HEK293 (cell line): ENCODE measurements around the gene DUSP14.

Experiments used
- EGR2 ChIP-seq: fragments of 450-650 bp; formaldehyde crosslinking; IDR thresholded peaks from 2 replicates; pipeline ENCODE4 v1.5.1; 2016; ENCODE audit warnings: low read depth, missing biosample characterization, missing genetic modification characterization
- GLIS2 ChIP-seq: fragments of 450-650 bp; formaldehyde crosslinking; IDR thresholded peaks from 2 replicates; pipeline ENCODE4 v1.5.1; 2016; ENCODE audit warnings: missing biosample characterization, missing genetic modification characterization
- KLF10 ChIP-seq: fragments of 450-650 bp; IDR thresholded peaks from 2 replicates; pipeline ENCODE4 v1.5.1; 2018; ENCODE audit warnings: missing biosample characterization, mild to moderate bottlenecking, missing genetic modification characterization
- ZBTB1 ChIP-seq: fragments of 450-650 bp; formaldehyde crosslinking; IDR thresholded peaks from 2 replicates; pipeline ENCODE4 v1.5.1; 2016; ENCODE audit warnings: missing biosample characterization, missing genetic modification characterization
- ZBTB17 ChIP-seq: fragments of 450-650 bp; formaldehyde crosslinking; IDR thresholded peaks from 2 replicates; pipeline ENCODE4 v1.5.1; 2016; ENCODE audit warnings: missing biosample characterization, missing genetic modification characterization
- ZBTB20 ChIP-seq: fragments of 450-650 bp; formaldehyde crosslinking; IDR thresholded peaks from 2 replicates; pipeline ENCODE4 v1.5.1; 2016; ENCODE audit warnings: missing biosample characterization, missing genetic modification characterization
- ZBTB48 ChIP-seq: fragments of 450-650 bp; formaldehyde crosslinking; IDR thresholded peaks from 2 replicates; pipeline ENCODE4 v1.5.1; 2016; ENCODE audit warnings: missing biosample characterization, missing genetic modification characterization
- ZBTB8A ChIP-seq: fragments of 450-650 bp; formaldehyde crosslinking; IDR thresholded peaks from 2 replicates; pipeline ENCODE4 v1.5.1; 2016; ENCODE audit warnings: missing biosample characterization, missing genetic modification characterization
- ZFHX2 ChIP-seq: fragments of 450-650 bp; formaldehyde crosslinking; conservative IDR thresholded peaks from 2 replicates; pipeline ENCODE4 v1.5.1; 2016; ENCODE audit warnings: missing biosample characterization, missing genetic modification characterization
- ZFP69B ChIP-seq: fragments of 450-650 bp; formaldehyde crosslinking; IDR thresholded peaks from 2 replicates; pipeline ENCODE4 v1.5.1; 2016; ENCODE audit warnings: missing biosample characterization, missing genetic modification characterization
- ZNF132 ChIP-seq: fragments of 450-650 bp; formaldehyde crosslinking; IDR thresholded peaks from 2 replicates; pipeline ENCODE4 v1.5.1; 2017; ENCODE audit warnings: missing biosample characterization, missing genetic modification characterization, borderline replicate concordance
- ZNF214 ChIP-seq: fragments of 450-650 bp; formaldehyde crosslinking; IDR thresholded peaks from 2 replicates; pipeline ENCODE4 v1.5.1; 2017; ENCODE audit warnings: missing biosample characterization, mild to moderate bottlenecking, missing genetic modification characterization, borderline replicate concordance
- ZNF292 ChIP-seq: fragments of 450-650 bp; formaldehyde crosslinking; IDR thresholded peaks from 2 replicates; pipeline ENCODE4 v1.5.1; 2016; ENCODE audit warnings: low read depth, missing biosample characterization, missing genetic modification characterization, borderline replicate concordance
- ZNF394 ChIP-seq: fragments of 450-650 bp; formaldehyde crosslinking; IDR thresholded peaks from 2 replicates; pipeline ENCODE4 v1.5.1; 2016; ENCODE audit warnings: missing biosample characterization, missing genetic modification characterization, mild to moderate bottlenecking, moderate library complexity, borderline replicate concordance
- ZNF423 ChIP-seq: fragments of 450-650 bp; formaldehyde crosslinking; IDR thresholded peaks from 2 replicates; pipeline ENCODE4 v1.5.1; 2016; ENCODE audit warnings: missing biosample characterization, missing genetic modification characterization
- ZNF501 ChIP-seq: fragments of 450-650 bp; formaldehyde crosslinking; IDR thresholded peaks from 2 replicates; pipeline ENCODE4 v1.5.1; 2016; ENCODE audit warnings: missing biosample characterization, missing genetic modification characterization
- ZNF510 ChIP-seq: fragments of 450-650 bp; formaldehyde crosslinking; IDR thresholded peaks from 2 replicates; pipeline ENCODE4 v1.5.1; 2018; ENCODE audit warnings: mild to moderate bottlenecking, missing genetic modification characterization, missing biosample characterization; ENCODE audit not compliant: insufficient replicate concordance
- ZNF544 ChIP-seq: fragments of 450-650 bp; formaldehyde crosslinking; IDR thresholded peaks from 2 replicates; pipeline ENCODE4 v1.5.0; 2017; ENCODE audit warnings: missing biosample characterization, missing genetic modification characterization
- ZNF623 ChIP-seq: fragments of 450-650 bp; formaldehyde crosslinking; IDR thresholded peaks from 2 replicates; pipeline ENCODE4 v1.5.1; 2016; ENCODE audit warnings: missing biosample characterization, missing genetic modification characterization
- ZNF660 ChIP-seq: fragments of 450-650 bp; IDR thresholded peaks from 2 replicates; pipeline ENCODE4 v1.5.1; 2018; ENCODE audit warnings: missing biosample characterization, mild to moderate bottlenecking, missing genetic modification characterization
- ZNF843 ChIP-seq: fragments of 450-650 bp; formaldehyde crosslinking; IDR thresholded peaks from 2 replicates; pipeline ENCODE4 v1.5.1; 2016; ENCODE audit warnings: missing biosample characterization, missing genetic modification characterization
- TF ChIP-seq, protein P1 (sequence below): fragments of 450-650 bp; formaldehyde crosslinking; IDR thresholded peaks from 2 replicates; pipeline ENCODE4 v1.5.1; 2016; ENCODE audit warnings: missing biosample characterization, missing genetic modification characterization
- TF ChIP-seq, protein P2 (sequence below): fragments of 450-650 bp; formaldehyde crosslinking; conservative IDR thresholded peaks from 2 replicates; pipeline ENCODE4 v1.5.1; 2016; ENCODE audit warnings: low read depth, missing biosample characterization, missing genetic modification characterization
- TF ChIP-seq, protein P3 (sequence below): fragments of 450-650 bp; formaldehyde crosslinking; IDR thresholded peaks from 2 replicates; pipeline ENCODE4 v1.5.1; 2016; ENCODE audit warnings: missing biosample characterization, missing genetic modification characterization
- TF ChIP-seq, protein P4 (sequence below): fragments of 450-650 bp; formaldehyde crosslinking; IDR thresholded peaks from 2 replicates; pipeline ENCODE4 v1.5.1; 2016; ENCODE audit warnings: missing biosample characterization, missing genetic modification characterization, low read depth

The DUSP14 gene

DNA sequence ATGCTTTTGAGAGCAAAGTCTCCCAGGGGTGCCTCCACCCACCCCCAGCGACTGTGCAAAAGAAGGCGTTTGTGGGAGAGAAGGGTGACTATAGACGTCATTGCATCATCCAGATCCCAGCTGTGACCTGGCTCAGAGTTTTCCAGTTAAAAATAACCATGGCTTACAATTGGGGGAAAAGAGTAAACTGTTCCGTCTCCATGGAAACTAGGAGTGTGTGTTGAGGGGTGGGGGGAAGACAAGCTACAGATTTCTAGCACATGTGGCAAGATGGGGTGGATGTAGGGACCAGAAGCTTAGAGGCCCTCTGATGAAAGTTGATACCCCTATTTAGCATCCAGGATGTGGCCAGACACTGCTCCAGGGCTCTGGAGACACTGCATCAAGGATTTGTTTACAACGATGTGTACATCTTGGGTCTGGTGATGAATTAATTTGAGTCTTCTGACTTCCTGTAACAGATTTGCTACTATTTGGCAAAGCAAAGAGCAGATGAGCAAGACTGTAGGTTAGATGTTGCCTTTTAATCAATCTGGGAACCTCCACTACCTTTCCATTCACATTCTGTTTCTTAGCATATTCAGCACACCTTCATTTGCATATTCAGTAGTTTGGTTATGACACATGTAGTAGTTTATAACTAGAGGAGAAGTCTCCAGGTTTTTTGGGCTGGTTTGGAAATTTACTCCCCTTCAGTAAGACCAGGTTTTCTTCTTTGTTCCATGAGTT is 6.2 kb upstream of the DUSP14 start (continued):
- TF ChIP-seq ZNF843 (tag by site-specific recombination) = no peak
- TF ChIP-seq KLF10 = no peak
- TF ChIP-seq, protein P1, sequence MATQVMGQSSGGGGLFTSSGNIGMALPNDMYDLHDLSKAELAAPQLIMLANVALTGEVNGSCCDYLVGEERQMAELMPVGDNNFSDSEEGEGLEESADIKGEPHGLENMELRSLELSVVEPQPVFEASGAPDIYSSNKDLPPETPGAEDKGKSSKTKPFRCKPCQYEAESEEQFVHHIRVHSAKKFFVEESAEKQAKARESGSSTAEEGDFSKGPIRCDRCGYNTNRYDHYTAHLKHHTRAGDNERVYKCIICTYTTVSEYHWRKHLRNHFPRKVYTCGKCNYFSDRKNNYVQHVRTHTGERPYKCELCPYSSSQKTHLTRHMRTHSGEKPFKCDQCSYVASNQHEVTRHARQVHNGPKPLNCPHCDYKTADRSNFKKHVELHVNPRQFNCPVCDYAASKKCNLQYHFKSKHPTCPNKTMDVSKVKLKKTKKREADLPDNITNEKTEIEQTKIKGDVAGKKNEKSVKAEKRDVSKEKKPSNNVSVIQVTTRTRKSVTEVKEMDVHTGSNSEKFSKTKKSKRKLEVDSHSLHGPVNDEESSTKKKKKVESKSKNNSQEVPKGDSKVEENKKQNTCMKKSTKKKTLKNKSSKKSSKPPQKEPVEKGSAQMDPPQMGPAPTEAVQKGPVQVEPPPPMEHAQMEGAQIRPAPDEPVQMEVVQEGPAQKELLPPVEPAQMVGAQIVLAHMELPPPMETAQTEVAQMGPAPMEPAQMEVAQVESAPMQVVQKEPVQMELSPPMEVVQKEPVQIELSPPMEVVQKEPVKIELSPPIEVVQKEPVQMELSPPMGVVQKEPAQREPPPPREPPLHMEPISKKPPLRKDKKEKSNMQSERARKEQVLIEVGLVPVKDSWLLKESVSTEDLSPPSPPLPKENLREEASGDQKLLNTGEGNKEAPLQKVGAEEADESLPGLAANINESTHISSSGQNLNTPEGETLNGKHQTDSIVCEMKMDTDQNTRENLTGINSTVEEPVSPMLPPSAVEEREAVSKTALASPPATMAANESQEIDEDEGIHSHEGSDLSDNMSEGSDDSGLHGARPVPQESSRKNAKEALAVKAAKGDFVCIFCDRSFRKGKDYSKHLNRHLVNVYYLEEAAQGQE = no peak
- peak; percentile 64; the same call in 1 of the 2 replicates for TF ChIP-seq ZNF660 (tag by site-specific recombination)
- no peak for TF ChIP-seq ZBTB1 (tag by site-specific recombination)
- no peak for TF ChIP-seq ZNF214
- 0 out of 2 replicates have a peak, but pooled peaks have one; percentile 59 for TF ChIP-seq ZFP69B (tag by site-specific recombination)
- TF ChIP-seq, protein P2, sequence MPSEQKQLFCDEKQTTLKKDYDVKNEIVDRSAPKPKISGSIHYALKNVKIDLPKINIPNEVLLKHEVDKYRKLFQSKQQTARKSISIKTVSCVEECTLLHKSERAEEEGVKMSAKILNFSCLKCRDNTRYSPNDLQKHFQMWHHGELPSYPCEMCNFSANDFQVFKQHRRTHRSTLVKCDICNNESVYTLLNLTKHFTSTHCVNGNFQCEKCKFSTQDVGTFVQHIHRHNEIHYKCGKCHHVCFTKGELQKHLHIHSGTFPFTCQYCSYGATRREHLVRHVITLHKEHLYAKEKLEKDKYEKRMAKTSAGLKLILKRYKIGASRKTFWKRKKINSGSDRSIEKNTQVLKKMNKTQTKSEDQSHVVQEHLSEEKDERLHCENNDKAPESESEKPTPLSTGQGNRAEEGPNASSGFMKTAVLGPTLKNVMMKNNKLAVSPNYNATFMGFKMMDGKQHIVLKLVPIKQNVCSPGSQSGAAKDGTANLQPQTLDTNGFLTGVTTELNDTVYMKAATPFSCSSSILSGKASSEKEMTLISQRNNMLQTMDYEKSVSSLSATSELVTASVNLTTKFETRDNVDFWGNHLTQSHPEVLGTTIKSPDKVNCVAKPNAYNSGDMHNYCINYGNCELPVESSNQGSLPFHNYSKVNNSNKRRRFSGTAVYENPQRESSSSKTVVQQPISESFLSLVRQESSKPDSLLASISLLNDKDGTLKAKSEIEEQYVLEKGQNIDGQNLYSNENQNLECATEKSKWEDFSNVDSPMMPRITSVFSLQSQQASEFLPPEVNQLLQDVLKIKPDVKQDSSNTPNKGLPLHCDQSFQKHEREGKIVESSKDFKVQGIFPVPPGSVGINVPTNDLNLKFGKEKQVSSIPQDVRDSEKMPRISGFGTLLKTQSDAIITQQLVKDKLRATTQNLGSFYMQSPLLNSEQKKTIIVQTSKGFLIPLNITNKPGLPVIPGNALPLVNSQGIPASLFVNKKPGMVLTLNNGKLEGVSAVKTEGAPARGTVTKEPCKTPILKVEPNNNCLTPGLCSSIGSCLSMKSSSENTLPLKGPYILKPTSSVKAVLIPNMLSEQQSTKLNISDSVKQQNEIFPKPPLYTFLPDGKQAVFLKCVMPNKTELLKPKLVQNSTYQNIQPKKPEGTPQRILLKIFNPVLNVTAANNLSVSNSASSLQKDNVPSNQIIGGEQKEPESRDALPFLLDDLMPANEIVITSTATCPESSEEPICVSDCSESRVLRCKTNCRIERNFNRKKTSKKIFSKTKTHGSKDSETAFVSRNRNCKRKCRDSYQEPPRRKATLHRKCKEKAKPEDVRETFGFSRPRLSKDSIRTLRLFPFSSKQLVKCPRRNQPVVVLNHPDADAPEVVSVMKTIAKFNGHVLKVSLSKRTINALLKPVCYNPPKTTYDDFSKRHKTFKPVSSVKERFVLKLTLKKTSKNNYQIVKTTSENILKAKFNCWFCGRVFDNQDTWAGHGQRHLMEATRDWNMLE (tag by site-specific recombination) = no peak
- TF ChIP-seq ZBTB17 = peak; percentile 76
- TF ChIP-seq, protein P3, sequence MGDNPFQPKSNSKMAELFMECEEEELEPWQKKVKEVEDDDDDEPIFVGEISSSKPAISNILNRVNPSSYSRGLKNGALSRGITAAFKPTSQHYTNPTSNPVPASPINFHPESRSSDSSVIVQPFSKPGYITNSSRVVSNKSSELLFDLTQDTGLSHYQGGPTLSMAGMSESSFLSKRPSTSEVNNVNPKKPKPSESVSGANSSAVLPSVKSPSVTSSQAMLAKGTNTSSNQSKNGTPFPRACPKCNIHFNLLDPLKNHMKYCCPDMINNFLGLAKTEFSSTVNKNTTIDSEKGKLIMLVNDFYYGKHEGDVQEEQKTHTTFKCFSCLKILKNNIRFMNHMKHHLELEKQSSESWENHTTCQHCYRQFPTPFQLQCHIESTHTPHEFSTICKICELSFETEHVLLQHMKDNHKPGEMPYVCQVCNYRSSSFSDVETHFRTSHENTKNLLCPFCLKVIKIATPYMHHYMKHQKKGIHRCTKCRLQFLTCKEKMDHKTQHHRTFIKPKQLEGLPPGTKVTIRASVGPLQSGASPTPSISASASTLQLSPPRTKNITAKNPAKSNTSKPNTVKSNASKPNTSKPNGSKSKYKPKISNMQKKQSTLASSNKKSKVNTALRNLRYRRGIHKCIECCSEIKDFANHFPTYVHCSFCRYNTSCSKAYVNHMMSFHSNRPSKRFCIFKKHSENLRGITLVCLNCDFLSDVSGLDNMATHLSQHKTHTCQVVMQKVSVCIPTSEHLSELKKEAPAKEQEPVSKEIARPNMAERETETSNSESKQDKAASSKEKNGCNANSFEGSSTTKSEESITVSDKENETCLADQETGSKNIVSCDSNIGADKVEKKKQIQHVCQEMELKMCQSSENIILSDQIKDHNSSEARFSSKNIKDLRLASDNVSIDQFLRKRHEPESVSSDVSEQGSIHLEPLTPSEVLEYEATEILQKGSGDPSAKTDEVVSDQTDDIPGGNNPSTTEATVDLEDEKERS (tag by site-specific recombination) = no peak
- peak; percentile 73; the same call in 1 of the 2 replicates for TF ChIP-seq ZBTB48 (tag by site-specific recombination)
- TF ChIP-seq GLIS2 (tag by site-specific recombination) = 0 out of 2 replicates have a peak, but pooled peaks have one; percentile 27
- 0 out of 2 replicates have a peak, but pooled peaks have one; percentile 6 for TF ChIP-seq ZNF623 (tag by site-specific recombination)
- peak; percentile 49 for TF ChIP-seq ZNF423 (tag by site-specific recombination)
- TF ChIP-seq ZNF501 (tag by site-specific recombination) = no peak
- TF ChIP-seq ZNF544 = no peak
- TF ChIP-seq ZBTB20 (tag by site-specific recombination) = peak; percentile 34; the same call in 1 of the 2 replicates
- no peak for TF ChIP-seq ZNF292 (tag by site-specific recombination)
- TF ChIP-seq EGR2 (tag by site-specific recombination) = peak; percentile 73
- TF ChIP-seq, protein P4, sequence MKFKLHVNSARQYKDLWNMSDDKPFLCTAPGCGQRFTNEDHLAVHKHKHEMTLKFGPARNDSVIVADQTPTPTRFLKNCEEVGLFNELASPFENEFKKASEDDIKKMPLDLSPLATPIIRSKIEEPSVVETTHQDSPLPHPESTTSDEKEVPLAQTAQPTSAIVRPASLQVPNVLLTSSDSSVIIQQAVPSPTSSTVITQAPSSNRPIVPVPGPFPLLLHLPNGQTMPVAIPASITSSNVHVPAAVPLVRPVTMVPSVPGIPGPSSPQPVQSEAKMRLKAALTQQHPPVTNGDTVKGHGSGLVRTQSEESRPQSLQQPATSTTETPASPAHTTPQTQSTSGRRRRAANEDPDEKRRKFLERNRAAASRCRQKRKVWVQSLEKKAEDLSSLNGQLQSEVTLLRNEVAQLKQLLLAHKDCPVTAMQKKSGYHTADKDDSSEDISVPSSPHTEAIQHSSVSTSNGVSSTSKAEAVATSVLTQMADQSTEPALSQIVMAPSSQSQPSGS = 0 out of 2 replicates have a peak, but pooled peaks have one; percentile 47
- TF ChIP-seq ZNF394 = 0 out of 2 replicates have a peak, but pooled peaks have one; percentile 8
- TF ChIP-seq ZBTB8A (tag by site-specific recombination) = peak; percentile 69
- TF ChIP-seq ZNF132 (tag by site-specific recombination) = no peak
- TF ChIP-seq ZFHX2 (tag by site-specific recombination) = peak; percentile 86
- no peak for TF ChIP-seq ZNF510 (tag by site-specific recombination)
